ENCODE results near the gene LRRC25. TPM values are rescaled to one million over a fixed set of nuclear protein-coding genes. Genes with fewer than 3 reads are reported as not detected.
A peak's percentile ranks its signal among the peaks of the same experiment; 100 is the strongest.

The LRRC25 gene
- total RNA-seq, 6 experiments from 2014 or later = not detected

DNA sequence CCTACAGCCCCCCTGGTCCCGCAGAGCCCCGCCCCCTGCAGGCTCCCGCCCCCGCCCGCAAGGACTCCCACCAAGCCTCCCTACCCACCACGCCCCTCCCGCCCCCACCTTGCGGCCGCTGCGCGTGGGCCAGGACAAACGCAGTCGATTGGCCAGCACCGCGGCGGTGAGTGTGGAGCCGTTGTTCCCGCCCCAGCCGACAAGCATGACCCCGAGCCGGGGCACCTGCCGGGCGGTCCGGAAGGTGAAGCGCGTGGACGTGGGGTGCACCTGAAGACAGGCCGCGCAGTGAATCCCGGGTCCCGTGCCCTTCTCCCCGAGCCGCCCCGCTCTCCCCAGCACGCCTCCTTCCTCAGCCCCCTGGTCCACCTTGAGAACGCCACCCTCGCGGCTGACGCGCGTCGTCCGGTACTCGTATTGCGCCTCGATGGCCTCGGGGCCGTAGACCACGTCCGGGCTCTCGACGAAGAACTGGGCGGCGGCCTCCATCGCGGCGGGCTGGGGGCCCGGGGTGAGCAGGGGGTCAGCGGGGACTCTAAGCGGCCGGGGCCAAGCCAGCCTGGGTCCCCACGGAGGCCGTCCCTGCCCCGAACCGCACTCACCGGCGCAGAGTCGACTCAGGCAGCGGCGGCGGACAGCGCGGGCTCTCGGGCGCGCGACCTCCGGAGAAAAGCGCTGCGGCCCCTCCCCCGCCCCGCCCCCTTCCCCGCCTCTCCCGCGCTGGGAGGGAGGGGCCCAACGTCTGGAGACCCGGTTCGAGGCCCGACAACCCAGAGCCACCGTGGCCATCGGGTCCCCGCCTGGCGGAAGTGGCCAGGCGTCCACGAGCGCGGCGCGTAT lies 40.3 kb upstream of the LRRC25 start, which contains the start of gene ISYNA1:
Gene ISYNA1 (minus strand): TSS at position 643 of the 840 bp plus-strand sequence. CDS start 154 bp downstream, at position 489.
- peaks cover 13% of the 10 kb centered on the region for H3K9me3 Mint-ChIP-seq
- TF ChIP-seq, protein P1, sequence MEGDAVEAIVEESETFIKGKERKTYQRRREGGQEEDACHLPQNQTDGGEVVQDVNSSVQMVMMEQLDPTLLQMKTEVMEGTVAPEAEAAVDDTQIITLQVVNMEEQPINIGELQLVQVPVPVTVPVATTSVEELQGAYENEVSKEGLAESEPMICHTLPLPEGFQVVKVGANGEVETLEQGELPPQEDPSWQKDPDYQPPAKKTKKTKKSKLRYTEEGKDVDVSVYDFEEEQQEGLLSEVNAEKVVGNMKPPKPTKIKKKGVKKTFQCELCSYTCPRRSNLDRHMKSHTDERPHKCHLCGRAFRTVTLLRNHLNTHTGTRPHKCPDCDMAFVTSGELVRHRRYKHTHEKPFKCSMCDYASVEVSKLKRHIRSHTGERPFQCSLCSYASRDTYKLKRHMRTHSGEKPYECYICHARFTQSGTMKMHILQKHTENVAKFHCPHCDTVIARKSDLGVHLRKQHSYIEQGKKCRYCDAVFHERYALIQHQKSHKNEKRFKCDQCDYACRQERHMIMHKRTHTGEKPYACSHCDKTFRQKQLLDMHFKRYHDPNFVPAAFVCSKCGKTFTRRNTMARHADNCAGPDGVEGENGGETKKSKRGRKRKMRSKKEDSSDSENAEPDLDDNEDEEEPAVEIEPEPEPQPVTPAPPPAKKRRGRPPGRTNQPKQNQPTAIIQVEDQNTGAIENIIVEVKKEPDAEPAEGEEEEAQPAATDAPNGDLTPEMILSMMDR (IDR thresholded peaks at IDR 0.05) = no peak; the same call in 1 of the 2 replicates
- DNase-seq = no peak
- H3K27me3 Mint-ChIP-seq (ENCODE audit: insufficient read depth) = peaks cover 24% of the 10 kb centered on the region
- H3K4me1 Mint-ChIP-seq (ENCODE audit: low read depth) = peaks cover 25% of the 10 kb centered on the region
- H3K36me3 Mint-ChIP-seq (ENCODE audit: low read depth) = peaks cover 19% of the 10 kb centered on the region
- peak within 1 kb of the TSS; percentile 62 for H3K27ac Mint-ChIP-seq
- peak within 1 kb of the TSS; percentile 67 for H3K4me3 Mint-ChIP-seq

DNA sequence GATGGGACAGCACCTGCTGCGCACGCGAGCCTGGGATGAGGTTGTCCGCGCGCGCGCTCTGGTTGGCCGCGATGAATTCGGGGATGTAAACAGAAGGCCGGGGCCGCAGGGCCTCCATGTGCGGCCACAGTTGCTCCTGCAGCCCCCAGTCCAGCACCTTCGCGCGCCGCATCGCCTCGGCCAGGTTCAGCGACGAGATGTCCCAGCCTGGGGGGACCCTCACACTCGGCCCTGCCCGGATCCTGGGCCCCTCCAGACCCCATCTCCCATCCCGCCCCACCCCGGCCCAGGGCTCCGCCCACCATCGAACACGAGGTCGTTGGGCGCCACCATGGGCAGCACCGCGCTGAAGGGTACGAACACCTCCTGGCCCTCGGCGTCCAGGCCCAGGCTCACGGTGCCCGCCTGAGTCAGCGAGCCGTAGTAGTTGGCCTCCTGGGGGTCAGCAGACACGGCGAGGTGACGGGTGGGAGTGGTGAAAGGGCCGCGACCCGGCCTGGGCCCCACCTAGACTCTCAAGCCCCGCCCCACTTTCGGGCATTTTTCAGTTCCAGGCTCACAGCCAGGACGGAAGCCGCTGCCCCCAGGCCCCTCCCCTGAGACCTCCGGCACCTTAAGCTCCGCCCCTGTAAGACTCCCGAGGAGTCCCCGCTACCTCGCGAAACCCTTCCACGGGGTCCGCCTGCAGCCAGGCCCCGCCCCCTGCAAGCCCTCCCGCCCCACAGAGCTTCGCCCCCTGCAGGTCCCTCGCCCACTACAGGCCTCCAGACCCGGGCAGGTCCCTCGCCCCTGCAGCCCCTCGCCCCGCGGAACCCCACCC lies 39.5 kb upstream of the LRRC25 start:
- Mint-ChIP-seq H3K9me3 (peaks cover 8% of the 10 kb centered on the region), H3K36me3 (ENCODE audit: low read depth) (peaks cover 14% of the 10 kb centered on the region), H3K27ac (no peak overlapping the region; the same call in 1 of the 2 replicates), H3K27me3 (ENCODE audit: insufficient read depth) (peaks cover 23% of the 10 kb centered on the region), H3K4me3 (peak overlapping the region; percentile 67), H3K4me1 (ENCODE audit: low read depth) (peaks cover 19% of the 10 kb centered on the region)
- peak; percentile 49 for DNase-seq
- TF ChIP-seq, protein P1 (IDR thresholded peaks at IDR 0.05) = peak; percentile 47

DNA sequence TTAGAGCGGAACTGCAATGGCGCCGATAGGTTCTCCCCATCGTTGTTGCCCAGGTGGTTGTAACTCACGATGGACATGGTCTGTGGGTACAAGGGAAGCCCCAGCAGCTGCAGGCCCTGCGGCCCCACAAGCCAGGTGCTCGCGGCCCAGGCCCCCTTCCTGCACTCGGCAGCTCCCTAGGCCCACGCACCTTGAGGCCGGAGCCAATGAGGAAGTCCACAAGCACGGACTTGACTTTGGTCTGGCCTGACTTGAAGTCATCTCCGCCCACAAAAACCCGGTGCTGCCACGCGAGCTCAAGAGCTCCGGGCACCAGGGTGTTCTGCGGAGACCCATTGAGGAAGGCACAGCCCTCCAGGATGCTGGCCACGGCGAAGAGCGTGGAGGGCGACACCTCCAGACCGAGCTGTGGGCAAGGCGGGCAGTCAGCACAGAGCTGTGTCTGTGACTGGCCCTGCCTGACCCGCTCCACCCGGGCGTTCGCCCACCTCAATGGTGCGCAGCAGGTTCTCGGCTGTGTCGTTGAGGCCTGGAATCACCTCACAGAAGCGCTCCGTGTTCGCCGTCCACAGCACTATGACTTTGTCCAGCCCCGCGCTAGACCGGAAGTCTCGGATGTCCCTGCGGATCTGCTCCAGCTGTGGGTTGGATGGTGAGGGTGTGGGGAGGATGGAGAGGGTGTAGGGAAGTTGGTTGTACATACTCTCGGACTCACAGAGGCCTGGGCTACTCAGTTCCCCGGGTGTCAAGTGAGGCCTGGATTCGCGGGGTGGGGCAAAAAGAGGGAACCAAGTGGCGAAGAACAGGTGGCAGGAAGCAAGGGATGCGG lies 38.6 kb upstream of the LRRC25 start:
- peak overlapping the region; percentile 62 for H3K4me3 Mint-ChIP-seq
- H3K4me1 Mint-ChIP-seq (ENCODE audit: low read depth) = peaks cover 19% of the 10 kb centered on the region
- DNase-seq = no peak
- H3K36me3 Mint-ChIP-seq (ENCODE audit: low read depth) = peaks cover 14% of the 10 kb centered on the region
- H3K27ac Mint-ChIP-seq = no peak overlapping the region; the same call in 1 of the 2 replicates
- H3K27me3 Mint-ChIP-seq (ENCODE audit: insufficient read depth) = peaks cover 23% of the 10 kb centered on the region
- TF ChIP-seq, protein P1 (IDR thresholded peaks at IDR 0.05) = no peak
- H3K9me3 Mint-ChIP-seq = peaks cover 8% of the 10 kb centered on the region

- H3K27ac Mint-ChIP-seq = no peak overlapping the region
- peaks cover 19% of the 10 kb centered on the region for H3K4me1 Mint-ChIP-seq (ENCODE audit: low read depth)
- TF ChIP-seq, protein P1 (IDR thresholded peaks at IDR 0.05) = no peak
- DNase-seq = no peak
- H3K4me3 Mint-ChIP-seq = 0 out of 2 replicates have a peak overlapping the region, but pooled peaks have one; percentile 57
- H3K27me3 Mint-ChIP-seq (ENCODE audit: insufficient read depth) = peaks cover 21% of the 10 kb centered on the region
- H3K9me3 Mint-ChIP-seq = peaks cover 8% of the 10 kb centered on the region
- H3K36me3 Mint-ChIP-seq (ENCODE audit: low read depth) = peaks cover 14% of the 10 kb centered on the region
These were observed 37.9 kb upstream of the LRRC25 start for GRCh38 chr19:18435178-18435841.

All from HFFc6 (cell line).